Mammary epithelial cell (primary cell): ENCODE data around the gene CENPV.

Source experiments
- CTCF ChIP-seq, 2 donors: IDR thresholded peaks in 1 of 2; conservative IDR thresholded peaks in 1 of 2; 2 replicates each; pipeline ENCODE4 v1.5.1; 2011 to 2012; ENCODE audit warnings: inconsistent platforms in 2 of 2, low read length in 2 of 2, mild to moderate bottlenecking in 2 of 2, control low read depth in 1 of 2, low read depth in 1 of 2; ENCODE audit not compliant: insufficient read depth in 1 of 2; ENCODE audit errors: extremely low read depth in 1 of 2
- EZH2 ChIP-seq: IDR thresholded peaks from 2 replicates; pipeline ENCODE4 v1.6.1; 2012; ENCODE audit warnings: low read length, inconsistent platforms, borderline replicate concordance

GRCh38 chr17:16363749-16364536 is 10.7 kb upstream of the CENPV start:
- TF ChIP-seq CTCF (conservative IDR thresholded peaks at IDR 0.05 in 1 of 2, IDR thresholded peaks at IDR 0.05 in 1 of 2; ENCODE audit: extremely low read depth in 1 of 2, insufficient read depth in 1 of 2, low read depth in 1 of 2, low read length in 2 of 2) (peak; percentile 93 to 98), EZH2 (no peak)
